CD4-positive, alpha-beta memory T cell (primary cell): ENCODE data around the gene HOXC9. TPM values are rescaled to one million over a fixed set of nuclear protein-coding genes. Genes with fewer than 3 reads are reported as not detected.

ENCODE experiments used
- CTCF ChIA-PET: fragments of 350-600 bp; sonication (Branson Sonifier 250); formaldehyde crosslinking; loops from one replicate; lab custom pipeline; 2021; ENCODE audit warnings: inconsistent platforms; ENCODE audit not compliant: partially characterized antibody; lab: Charles Lee
- POLR2A ChIA-PET: fragments of 350-600 bp; sonication (Branson Sonifier 250); formaldehyde crosslinking; loops from one replicate; lab custom pipeline; 2021; ENCODE audit not compliant: partially characterized antibody; lab: Charles Lee
- DNase-seq, 5 donors: peaks; one replicate each; pipeline versions ENCODE4 v3.0.0 to v3.0.0-alpha.2; 2020 to 2022; ENCODE audit warnings: mixed read lengths in 1 of 5
- H3K27ac ChIP-seq: one replicate; pipeline ENCODE4 v1.7.0; 2013; ENCODE audit warnings: low read depth, low read length
- H3K27me3 ChIP-seq: 2 replicates; pipeline ENCODE4 v1.7.0; 2013; ENCODE audit warnings: mild to moderate bottlenecking, low read length, moderate library complexity; ENCODE audit not compliant: insufficient read depth
- H3K36me3 ChIP-seq: 2 replicates; pipeline ENCODE4 v1.7.0; 2013; ENCODE audit warnings: mild to moderate bottlenecking, low read length, moderate library complexity; ENCODE audit not compliant: insufficient read depth
- H3K4me1 ChIP-seq: 2 replicates; pipeline ENCODE4 v1.7.0; 2013; ENCODE audit warnings: mild to moderate bottlenecking, low read length, moderate library complexity; ENCODE audit not compliant: insufficient read depth
- H3K4me3 ChIP-seq, 2 donors: one replicate each; pipeline ENCODE4 v1.7.0; 2013; ENCODE audit warnings: low read length in 2 of 2, mild to moderate bottlenecking in 1 of 2
- H3K9me3 ChIP-seq, 2 donors: one replicate each; pipeline ENCODE4 v1.7.0; 2013; ENCODE audit warnings: low read length in 2 of 2, control low read depth in 1 of 2; ENCODE audit not compliant: control insufficient read depth in 1 of 2
- H3K27ac Mint-ChIP-seq, 7 donors: one replicate each; pipeline ENCODE4 v1.8.0; 2020 to 2021; ENCODE audit warnings: mixed read lengths in 7 of 7, mild to moderate bottlenecking in 6 of 7, inconsistent platforms in 3 of 7, moderate library complexity in 3 of 7
- H3K27me3 Mint-ChIP-seq, 2 donors: one replicate each; pipeline ENCODE4 v1.8.0; 2020 to 2021; ENCODE audit warnings: mixed read lengths in 2 of 2
- H3K36me3 Mint-ChIP-seq, 2 donors: one replicate each; pipeline ENCODE4 v1.8.0; 2020 to 2021; ENCODE audit warnings: mixed read lengths in 2 of 2, inconsistent platforms in 1 of 2, mild to moderate bottlenecking in 1 of 2
- H3K4me1 Mint-ChIP-seq, 4 donors: one replicate each; pipeline ENCODE4 v1.8.0; 2020 to 2021; ENCODE audit warnings: mixed read lengths in 4 of 4, mild to moderate bottlenecking in 1 of 4
- H3K4me3 Mint-ChIP-seq, 8 donors: one replicate each; pipeline ENCODE4 v1.8.0; 2020 to 2021; ENCODE audit warnings: mixed read lengths in 8 of 8, mild to moderate bottlenecking in 7 of 8, moderate library complexity in 6 of 8, inconsistent platforms in 3 of 8
- H3K9me3 Mint-ChIP-seq, 8 donors: one replicate each; pipeline ENCODE4 v1.8.0; 2020 to 2021; ENCODE audit warnings: mixed read lengths in 8 of 8, mild to moderate bottlenecking in 5 of 8, inconsistent platforms in 3 of 8, moderate library complexity in 1 of 8
- intact Hi-C: fragments of 100-400 bp; cut with micrococcal nuclease; formaldehyde crosslinking; loops from one replicate; pipeline ENCODE4 v1.15.1; 2023
- polyA plus RNA-seq, 2 donors: library from polyadenylated mRNA; unstranded; fragments of 300-500 nt; fragmentation: Illumina TruSeq; gene quantifications; one replicate each; pipeline ENCODE4 v1.2.3, GENCODE V29; 2021
- total RNA-seq, 2 experiments: library from RNA; stranded (reverse); gene quantifications; one replicate each; pipeline ENCODE4 v1.2.3, GENCODE V29; 2021

The HOXC9 gene
- total and polyA plus RNA-seq, 4 experiments from 2014 or later, result not detected

- Mint-ChIP-seq H3K4me1 (peaks cover 8 to 50% (median 21%) of the 10 kb centered on the region in 4 donors), H3K36me3 (no peaks in the 10 kb centered on the region), H3K27ac (peak overlapping the region in 1 of 7 donors; percentile 60), H3K9me3 (peaks cover 0 to 8% (median 0%) of the 10 kb centered on the region in 8 donors), H3K27me3 (peaks cover 70 to 83% of the 10 kb centered on the region in 2 donors), H3K4me3 (peak overlapping the region in 2 of 8 donors; percentile 13 to 30)
- ChIA-PET POLR2A (interaction anchor here (1.3 to 2.0 kb wide), 2 partner anchors 8 to 27 kb away, joined by 3 to 6 read pairs; partner anchors contain the start of gene HOXC6), CTCF (interaction anchor here (1.0 to 5.3 kb wide), 6 partner anchors 10 to 217 kb away, joined by 3 to 26 read pairs (median 5); partner anchors contain the start of gene HOXC5)
- Histone ChIP-seq H3K9me3 (no peaks in the 10 kb centered on the region), H3K4me3 (no peak overlapping the region), H3K27me3 (peaks cover 87% of the 10 kb centered on the region), H3K27ac (no peak overlapping the region), H3K4me1 (peaks cover 24% of the 10 kb centered on the region), H3K36me3 (no peaks in the 10 kb centered on the region)
- intact Hi-C loops, result no loop called here
- DNase-seq, result no peak
Observed at GRCh38 chr12:54001283-54002187, 1.6 kb downstream of the HOXC9 start.

- Mint-ChIP-seq H3K4me3 (no peak overlapping the region), H3K9me3 (peaks cover 0 to 8% (median 0%) of the 10 kb centered on the region in 8 donors), H3K4me1 (peaks cover 8 to 47% (median 24%) of the 10 kb centered on the region in 4 donors), H3K27me3 (peaks cover 74 to 86% of the 10 kb centered on the region in 2 donors), H3K27ac (peak overlapping the region in 2 of 7 donors; percentile 36 to 60), H3K36me3 (no peaks in the 10 kb centered on the region)
- Histone ChIP-seq H3K4me3 (no peak overlapping the region), H3K27me3 (peaks cover 87% of the 10 kb centered on the region), H3K27ac (no peak overlapping the region), H3K36me3 (no peaks in the 10 kb centered on the region), H3K4me1 (peaks cover 21% of the 10 kb centered on the region), H3K9me3 (no peaks in the 10 kb centered on the region)
- CTCF ChIA-PET, result interaction anchor here (1.0 to 6.9 kb wide), 6 partner anchors 11 to 216 kb away, joined by 3 to 109 read pairs (median 5); partner anchors contain the start of genes HOXC5 and SMUG1
- POLR2A ChIA-PET, result no interaction called here
- intact Hi-C loops, result no loop called here
- DNase-seq, result no peak
Observed at GRCh38 chr12:54002278-54002914, 2.4 kb downstream of the HOXC9 start.

- no peak for DNase-seq
- no peaks in the 10 kb centered on the region for H3K36me3 Mint-ChIP-seq
- H3K27ac Mint-ChIP-seq, result peak overlapping the region in 1 of 7 donors; percentile 60
- POLR2A ChIA-PET, result no interaction called here
- intact Hi-C loops, result no loop called here
- H3K36me3 ChIP-seq, result no peaks in the 10 kb centered on the region
- H3K4me3 ChIP-seq, result no peak overlapping the region
- peaks cover 89% of the 10 kb centered on the region for H3K27me3 ChIP-seq
- H3K27ac ChIP-seq, result no peak overlapping the region
- H3K4me3 Mint-ChIP-seq, result no peak overlapping the region
- CTCF ChIA-PET, result interaction anchor here (1.1 to 6.9 kb wide), 4 partner anchors 189 to 216 kb away, joined by 4 to 109 read pairs (median 54); partner anchors contain the start of gene SMUG1
- H3K27me3 Mint-ChIP-seq, result peaks cover 71 to 84% of the 10 kb centered on the region in 2 donors
- peaks cover 0 to 8% (median 0%) of the 10 kb centered on the region in 8 donors for H3K9me3 Mint-ChIP-seq
- H3K9me3 ChIP-seq, result no peaks in the 10 kb centered on the region
- peaks cover 8 to 45% (median 20%) of the 10 kb centered on the region in 4 donors for H3K4me1 Mint-ChIP-seq
- peaks cover 20% of the 10 kb centered on the region for H3K4me1 ChIP-seq
Observed at GRCh38 chr12:54002915-54003389, 3.0 kb downstream of the HOXC9 start.

GRCh38 chr12:54003625-54004024 lies 3.7 kb downstream of the HOXC9 start:
- DNase-seq, result no peak
- peaks cover 68 to 84% of the 10 kb centered on the region in 2 donors for H3K27me3 Mint-ChIP-seq
- POLR2A ChIA-PET, result interaction anchor here (1.2 kb wide), 1 partner anchor 188 kb away, joined by 3 read pairs; no protein-coding TSS in a partner anchor

GRCh38 chr12:54004063-54004840 lies 4.3 kb downstream of the HOXC9 start:
- Histone ChIP-seq H3K4me3 (no peak overlapping the region), H3K27ac (no peak overlapping the region), H3K4me1 (peaks cover 22% of the 10 kb centered on the region), H3K9me3 (no peaks in the 10 kb centered on the region), H3K36me3 (no peaks in the 10 kb centered on the region), H3K27me3 (peaks cover 84% of the 10 kb centered on the region)
- no peak overlapping the region for H3K4me3 Mint-ChIP-seq
- no peak for DNase-seq
- H3K27me3 Mint-ChIP-seq, result peaks cover 66 to 82% of the 10 kb centered on the region in 2 donors
- peaks cover 10 to 36% (median 23%) of the 10 kb centered on the region in 4 donors for H3K4me1 Mint-ChIP-seq
- peak overlapping the region in 1 of 7 donors; percentile 0 for H3K27ac Mint-ChIP-seq
- H3K9me3 Mint-ChIP-seq, result peaks cover 0 to 2% (median 0%) of the 10 kb centered on the region in 8 donors
- no peaks in the 10 kb centered on the region for H3K36me3 Mint-ChIP-seq
- CTCF ChIA-PET, result interaction anchor here (2.0 to 6.9 kb wide), 4 partner anchors 12 to 204 kb away, joined by 14 to 109 read pairs (median 98); partner anchors contain the start of gene SMUG1
- intact Hi-C loops, result no loop called here
- POLR2A ChIA-PET, result interaction anchor here (1.2 kb wide), 1 partner anchor 188 kb away, joined by 3 read pairs; no protein-coding TSS in a partner anchor

More at GRCh38 chr12:54003625-54004024, 3.7 kb downstream of the HOXC9 start:
- H3K4me3 ChIP-seq, result no peak overlapping the region
- Mint-ChIP-seq H3K36me3 (no peaks in the 10 kb centered on the region), H3K9me3 (peaks cover 0 to 5% (median 0%) of the 10 kb centered on the region in 8 donors), H3K4me3 (peak overlapping the region in 2 of 8 donors; percentile 22 to 23), H3K4me1 (peaks cover 8 to 38% (median 21%) of the 10 kb centered on the region in 4 donors), H3K27ac (peak overlapping the region in 2 of 7 donors; percentile 0 to 4)
- peaks cover 20% of the 10 kb centered on the region for H3K4me1 ChIP-seq
- no peaks in the 10 kb centered on the region for H3K9me3 ChIP-seq
- intact Hi-C loops, result no loop called here
- H3K27me3 ChIP-seq, result peaks cover 87% of the 10 kb centered on the region
- H3K27ac ChIP-seq, result no peak overlapping the region
- CTCF ChIA-PET, result interaction anchor here (1.9 to 6.9 kb wide), 4 partner anchors 189 to 215 kb away, joined by 4 to 109 read pairs (median 98); partner anchors contain the start of gene SMUG1
- H3K36me3 ChIP-seq, result no peaks in the 10 kb centered on the region
